NB4 (cell line): ENCODE results near the gene TMEM259.

Experiments used
- POLR2A ChIP-seq: IDR thresholded peaks from 2 replicates; pipeline ENCODE4 v1.6.1; 2011; ENCODE audit warnings: mild to moderate bottlenecking; ENCODE audit not compliant: insufficient read length; ENCODE audit errors: extremely low read depth
- TF ChIP-seq, protein P1 (sequence below): IDR thresholded peaks from one replicate; pipeline ENCODE4 v1.5.1; 2012; ENCODE audit warnings: low read depth, low read length

DNA sequence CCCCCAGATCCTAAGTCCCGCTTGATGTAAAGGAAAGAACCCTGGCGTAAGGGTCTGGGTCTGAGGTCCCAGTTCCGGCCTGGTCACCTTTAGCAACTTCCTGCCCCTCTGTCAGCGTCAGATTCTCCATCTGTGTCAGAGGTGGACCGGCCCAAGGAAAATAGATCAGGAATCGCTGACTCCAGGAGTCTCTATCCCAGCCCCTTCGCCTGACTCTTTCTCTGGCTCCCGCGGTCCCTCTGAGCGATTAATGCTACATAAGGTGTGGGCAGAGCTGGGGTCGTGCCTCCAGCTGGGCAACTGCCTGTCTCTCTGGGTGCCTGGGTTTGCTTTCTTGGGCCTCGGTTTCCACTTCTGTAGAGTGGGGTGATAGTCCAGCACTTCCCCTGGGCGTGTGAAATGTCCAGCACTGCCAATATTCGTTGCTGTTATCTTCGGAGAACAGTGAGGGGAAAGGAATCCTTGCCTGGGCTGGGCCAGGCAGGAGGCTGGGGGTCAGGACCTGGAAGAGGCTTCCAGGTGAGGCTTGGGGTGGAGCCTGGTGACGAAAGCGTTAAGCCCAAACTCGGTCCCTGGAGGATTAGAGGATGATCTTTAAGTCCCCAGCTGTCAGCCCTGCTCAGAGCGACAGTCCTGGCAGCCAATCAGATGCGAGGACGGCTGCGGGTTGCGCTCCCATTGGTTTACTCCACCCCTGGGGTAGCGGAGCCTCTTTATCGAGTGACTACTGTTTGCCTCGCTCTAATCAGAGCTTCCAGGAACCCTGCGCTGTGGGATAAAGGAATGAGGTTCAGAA lies 19.8 kb upstream of the TMEM259 start:
- TF ChIP-seq, protein P1, sequence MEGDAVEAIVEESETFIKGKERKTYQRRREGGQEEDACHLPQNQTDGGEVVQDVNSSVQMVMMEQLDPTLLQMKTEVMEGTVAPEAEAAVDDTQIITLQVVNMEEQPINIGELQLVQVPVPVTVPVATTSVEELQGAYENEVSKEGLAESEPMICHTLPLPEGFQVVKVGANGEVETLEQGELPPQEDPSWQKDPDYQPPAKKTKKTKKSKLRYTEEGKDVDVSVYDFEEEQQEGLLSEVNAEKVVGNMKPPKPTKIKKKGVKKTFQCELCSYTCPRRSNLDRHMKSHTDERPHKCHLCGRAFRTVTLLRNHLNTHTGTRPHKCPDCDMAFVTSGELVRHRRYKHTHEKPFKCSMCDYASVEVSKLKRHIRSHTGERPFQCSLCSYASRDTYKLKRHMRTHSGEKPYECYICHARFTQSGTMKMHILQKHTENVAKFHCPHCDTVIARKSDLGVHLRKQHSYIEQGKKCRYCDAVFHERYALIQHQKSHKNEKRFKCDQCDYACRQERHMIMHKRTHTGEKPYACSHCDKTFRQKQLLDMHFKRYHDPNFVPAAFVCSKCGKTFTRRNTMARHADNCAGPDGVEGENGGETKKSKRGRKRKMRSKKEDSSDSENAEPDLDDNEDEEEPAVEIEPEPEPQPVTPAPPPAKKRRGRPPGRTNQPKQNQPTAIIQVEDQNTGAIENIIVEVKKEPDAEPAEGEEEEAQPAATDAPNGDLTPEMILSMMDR: no peak
- TF ChIP-seq POLR2A: no peak
